K562 (cell line): ENCODE measurements around the gene GRSF1. TPM values are rescaled to one million over a fixed set of nuclear protein-coding genes. Genes with fewer than 3 reads are reported as not detected.

Source experiments
- BDP1 ChIP-seq: IDR thresholded peaks from 3 replicates; pipeline ENCODE4 v1.6.1; 2011; ENCODE audit not compliant: insufficient read length, insufficient read depth
- BRF1 ChIP-seq: IDR thresholded peaks from 3 replicates; pipeline ENCODE4 v1.6.1; 2011; ENCODE audit warnings: borderline replicate concordance, mild to moderate bottlenecking; ENCODE audit not compliant: insufficient read length; ENCODE audit errors: extremely low read depth
- GATA2 ChIP-seq: sonication (generic); formaldehyde crosslinking; IDR thresholded peaks from 2 replicates; pipeline ENCODE4 v1.4.0; 2020; ENCODE audit warnings: mild to moderate bottlenecking, missing genetic modification reagents
- HDAC1 ChIP-seq, 2 experiments: fragments of 450-650 bp; IDR thresholded peaks; 2 replicates each; pipeline ENCODE4 v1.6.1; 2016 to 2017; ENCODE audit warnings: inconsistent platforms in 1 of 2, mild to moderate bottlenecking in 1 of 2, moderate library complexity in 1 of 2
- NR2C1 ChIP-seq, 2 experiments: fragments of 450-650 bp; IDR thresholded peaks; 2 replicates each; pipeline ENCODE4 v1.6.1; 2017; ENCODE audit warnings: mild to moderate bottlenecking in 2 of 2, antibody characterized with exemption in 1 of 2, inconsistent platforms in 1 of 2, missing compliant biosample characterization in 1 of 2, missing genetic modification characterization in 1 of 2
- NR2C2 ChIP-seq, 2 experiments: fragments of 200-800 bp in 1 of 2; sonication (Bioruptor generic) in 1 of 2; sonication (generic) in 1 of 2; formaldehyde crosslinking in 1 of 2; IDR thresholded peaks; 2 replicates each; pipeline versions ENCODE4 v1.6.1 to v1.8.0; 2016 to 2022; ENCODE audit warnings: mild to moderate bottlenecking in 1 of 2, missing compliant biosample characterization in 1 of 2, missing genetic modification characterization in 1 of 2, missing genetic modification reagents in 1 of 2
- SAFB2 ChIP-seq: fragments of 200-400 bp; formaldehyde crosslinking; IDR thresholded peaks from 2 replicates; pipeline ENCODE4 v1.6.1; 2018; ENCODE audit warnings: borderline replicate concordance, low read length, low read depth, moderate library complexity; ENCODE audit not compliant: severe bottlenecking
- SMAD3 ChIP-seq: fragments of 450-650 bp; formaldehyde crosslinking; conservative IDR thresholded peaks from 2 replicates; pipeline ENCODE4 v1.4.0; 2020; ENCODE audit warnings: mild to moderate bottlenecking
- SMARCE1 ChIP-seq: fragments of 450-650 bp; IDR thresholded peaks from 2 replicates; pipeline ENCODE4 v1.7.1; 2016; ENCODE audit warnings: mild to moderate bottlenecking
- TFAM ChIP-seq: fragments of 250-450 bp; sonication (Bioruptor Pico); conservative IDR thresholded peaks from 2 replicates; pipeline ENCODE4 v1.5.0; 2021; ENCODE audit warnings: mild to moderate bottlenecking, moderate library complexity
- WHSC1 ChIP-seq: IDR thresholded peaks from one replicate; pipeline ENCODE4 v1.6.1; 2012; ENCODE audit warnings: low read length, control low read depth, inconsistent platforms
- ZBTB43 ChIP-seq: sonication (generic); formaldehyde crosslinking; IDR thresholded peaks from 2 replicates; pipeline ENCODE4 v1.8.0; 2023; ENCODE audit warnings: mild to moderate bottlenecking, missing genetic modification reagents
- ZNF277 ChIP-seq: fragments of 250-450 bp; sonication (Bioruptor Pico); IDR thresholded peaks from 2 replicates; pipeline ENCODE4 v1.8.0; 2022; ENCODE audit warnings: inconsistent platforms, mild to moderate bottlenecking, moderate library complexity, borderline replicate concordance
- ZNF707 ChIP-seq: fragments of 250-450 bp; sonication (Bioruptor Pico); conservative IDR thresholded peaks from 2 replicates; pipeline ENCODE4 v1.8.0; 2022; ENCODE audit warnings: inconsistent platforms, mild to moderate bottlenecking, moderate library complexity
- ZNF76 ChIP-seq: fragments of 250-450 bp; sonication (Bioruptor Pico); IDR thresholded peaks from 2 replicates; pipeline ENCODE4 v1.4.0; 2020; ENCODE audit warnings: mild to moderate bottlenecking, moderate library complexity, borderline replicate concordance
- ZNF830 ChIP-seq: fragments of 250-450 bp; sonication (Bioruptor Pico); IDR thresholded peaks from 2 replicates; pipeline ENCODE4 v1.5.0; 2021; ENCODE audit warnings: mild to moderate bottlenecking
- polyA plus RNA-seq, 8 experiments: library from polyadenylated mRNA; depleted of rRNA in 4 of 8; stranded (reverse) in 5 of 8; unstranded in 3 of 8; fragments of >200 nt; fragmentation: Nextera tagmentation in 2 of 8; fragmentation: Illumina TruSeq in 1 of 8; extraction: Ambion mirVana in 2 of 8; extraction: Trizol in 1 of 8; gene quantifications; 2 replicates each; pipeline versions ENCODE4 v1.2.1 to v1.2.3, GENCODE V29; 2011 to 2014; ENCODE audit warnings: inconsistent platforms in 1 of 8, missing spikeins in 1 of 8
- total RNA-seq, 7 experiments: library from RNA; depleted of rRNA in 6 of 7; stranded (reverse); fragments of >200 nt in 6 of 7; fragmentation: Illumina TruSeq in 2 of 7; extraction: Trizol in 2 of 7; gene quantifications; 2 replicates each; pipeline versions ENCODE4 v1.2.1 to v1.2.3, GENCODE V29; 2011 to 2021; ENCODE audit warnings: low replicate concordance in 1 of 7
- TF ChIP-seq, protein P1 (sequence below), 2 experiments: IDR thresholded peaks; 2 replicates each; pipeline ENCODE4 v1.6.1; 2012; ENCODE audit warnings: improper control_type of control experiment in 2 of 2, low read depth in 2 of 2, low read length in 2 of 2, borderline replicate concordance in 1 of 2
- TF ChIP-seq, protein P2 (sequence below): fragments of 250-450 bp; sonication (Bioruptor Pico); IDR thresholded peaks from 2 replicates; pipeline ENCODE4 v1.4.0; 2020; ENCODE audit warnings: mild to moderate bottlenecking, moderate library complexity

Gene GRSF1
- total and polyA plus RNA-seq, 9 of the 15 experiments (the other 6 are each of a cell fraction or from before 2014, with no cell fraction given) = 33.0 to 105 (median 76.0) TPM

DNA sequence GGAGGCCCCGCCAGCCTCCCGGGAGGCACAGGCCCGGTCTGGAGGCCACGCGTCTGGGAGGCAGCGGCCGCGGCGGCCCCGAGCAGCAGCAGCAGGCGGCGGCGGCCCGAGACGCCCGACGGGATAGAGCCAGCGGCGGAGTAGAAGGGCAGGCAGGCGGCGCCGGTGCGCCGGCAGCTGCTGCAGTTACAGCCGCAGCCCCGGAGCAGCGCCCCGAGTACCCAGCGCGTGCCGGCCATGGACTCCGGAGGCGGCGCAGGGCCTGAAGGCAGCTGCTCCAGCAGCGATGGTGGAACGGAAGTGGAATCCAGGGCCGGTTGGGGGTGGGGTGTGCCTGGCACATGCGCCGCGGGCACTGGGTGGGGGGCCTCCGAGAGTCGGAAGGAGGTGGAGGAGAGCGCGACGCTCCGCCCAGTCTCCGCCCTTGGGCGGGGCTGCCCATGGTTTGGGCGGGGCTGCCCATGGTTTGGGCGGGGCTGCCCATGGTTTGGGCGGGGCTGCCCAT lies at the start of gene GRSF1 (continued):
- TF ChIP-seq SAFB2 (no peak), ZNF76 (CRISPR knock-in tag) (no peak), SMAD3 (CRISPR knock-in tag) (no peak), BRF1 (no peak), NR2C1 (IDR thresholded peaks at IDR 0.05) (no peak), NR2C1 (tag; IDR thresholded peaks at IDR 0.05) (no peak), GATA2 (CRISPR knock-in tag) (no peak), ZNF707 (CRISPR knock-in tag) (no peak), BDP1 (no peak), ZNF830 (CRISPR knock-in tag) (no peak), ZNF277 (CRISPR knock-in tag) (no peak), ZBTB43 (no peak), SMARCE1 (no peak), NR2C2 (CRISPR knock-in tag; IDR thresholded peaks at IDR 0.05) (no peak), NR2C2 (tag; IDR thresholded peaks at IDR 0.05) (no peak; the same call in 1 of the 2 replicates), HDAC1 (IDR thresholded peaks at IDR 0.05) (peak in 1 of 2 experiments; percentile 66; a peak in 1 of 4 replicates), WHSC1 (no peak), TFAM (CRISPR knock-in tag) (no peak)
- TF ChIP-seq, protein P1, sequence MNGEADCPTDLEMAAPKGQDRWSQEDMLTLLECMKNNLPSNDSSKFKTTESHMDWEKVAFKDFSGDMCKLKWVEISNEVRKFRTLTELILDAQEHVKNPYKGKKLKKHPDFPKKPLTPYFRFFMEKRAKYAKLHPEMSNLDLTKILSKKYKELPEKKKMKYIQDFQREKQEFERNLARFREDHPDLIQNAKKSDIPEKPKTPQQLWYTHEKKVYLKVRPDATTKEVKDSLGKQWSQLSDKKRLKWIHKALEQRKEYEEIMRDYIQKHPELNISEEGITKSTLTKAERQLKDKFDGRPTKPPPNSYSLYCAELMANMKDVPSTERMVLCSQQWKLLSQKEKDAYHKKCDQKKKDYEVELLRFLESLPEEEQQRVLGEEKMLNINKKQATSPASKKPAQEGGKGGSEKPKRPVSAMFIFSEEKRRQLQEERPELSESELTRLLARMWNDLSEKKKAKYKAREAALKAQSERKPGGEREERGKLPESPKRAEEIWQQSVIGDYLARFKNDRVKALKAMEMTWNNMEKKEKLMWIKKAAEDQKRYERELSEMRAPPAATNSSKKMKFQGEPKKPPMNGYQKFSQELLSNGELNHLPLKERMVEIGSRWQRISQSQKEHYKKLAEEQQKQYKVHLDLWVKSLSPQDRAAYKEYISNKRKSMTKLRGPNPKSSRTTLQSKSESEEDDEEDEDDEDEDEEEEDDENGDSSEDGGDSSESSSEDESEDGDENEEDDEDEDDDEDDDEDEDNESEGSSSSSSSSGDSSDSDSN (IDR thresholded peaks at IDR 0.05; ENCODE audit: borderline replicate concordance in 1 of 2, low read depth in 2 of 2, low read length in 2 of 2) = peak; percentile 84 to 86; a peak in 2 of 4 replicates
- TF ChIP-seq, protein P2, sequence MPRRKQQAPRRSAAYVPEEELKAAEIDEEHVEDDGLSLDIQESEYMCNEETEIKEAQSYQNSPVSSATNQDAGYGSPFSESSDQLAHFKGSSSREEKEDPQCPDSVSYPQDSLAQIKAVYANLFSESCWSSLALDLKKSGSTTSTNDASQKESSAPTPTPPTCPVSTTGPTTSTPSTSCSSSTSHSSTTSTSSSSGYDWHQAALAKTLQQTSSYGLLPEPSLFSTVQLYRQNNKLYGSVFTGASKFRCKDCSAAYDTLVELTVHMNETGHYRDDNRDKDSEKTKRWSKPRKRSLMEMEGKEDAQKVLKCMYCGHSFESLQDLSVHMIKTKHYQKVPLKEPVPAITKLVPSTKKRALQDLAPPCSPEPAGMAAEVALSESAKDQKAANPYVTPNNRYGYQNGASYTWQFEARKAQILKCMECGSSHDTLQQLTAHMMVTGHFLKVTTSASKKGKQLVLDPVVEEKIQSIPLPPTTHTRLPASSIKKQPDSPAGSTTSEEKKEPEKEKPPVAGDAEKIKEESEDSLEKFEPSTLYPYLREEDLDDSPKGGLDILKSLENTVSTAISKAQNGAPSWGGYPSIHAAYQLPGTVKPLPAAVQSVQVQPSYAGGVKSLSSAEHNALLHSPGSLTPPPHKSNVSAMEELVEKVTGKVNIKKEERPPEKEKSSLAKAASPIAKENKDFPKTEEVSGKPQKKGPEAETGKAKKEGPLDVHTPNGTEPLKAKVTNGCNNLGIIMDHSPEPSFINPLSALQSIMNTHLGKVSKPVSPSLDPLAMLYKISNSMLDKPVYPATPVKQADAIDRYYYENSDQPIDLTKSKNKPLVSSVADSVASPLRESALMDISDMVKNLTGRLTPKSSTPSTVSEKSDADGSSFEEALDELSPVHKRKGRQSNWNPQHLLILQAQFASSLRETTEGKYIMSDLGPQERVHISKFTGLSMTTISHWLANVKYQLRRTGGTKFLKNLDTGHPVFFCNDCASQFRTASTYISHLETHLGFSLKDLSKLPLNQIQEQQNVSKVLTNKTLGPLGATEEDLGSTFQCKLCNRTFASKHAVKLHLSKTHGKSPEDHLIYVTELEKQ (CRISPR knock-in tag) = no peak
